ENCODE results near the gene SGTA.

Gene SGTA

GRCh38 chr19:2810141-2811091 lies 27.3 kb upstream of the SGTA start:
- no peak for DNase-seq (ENCODE audit: low read depth in 1 of 2, low spot score in 1 of 2)

- no peak for DNase-seq (ENCODE audit: low read depth in 1 of 2, low spot score in 1 of 2)
Measured at GRCh38 chr19:2809387-2810140, 26.5 kb upstream of the SGTA start.

- no peak for DNase-seq (ENCODE audit: low read depth in 1 of 2, low spot score in 1 of 2)
Measured at GRCh38 chr19:2808129-2808941, 25.3 kb upstream of the SGTA start.

GRCh38 chr19:2807379-2808128 lies 24.5 kb upstream of the SGTA start:
- DNase-seq (ENCODE audit: low read depth in 1 of 2, low spot score in 1 of 2): no peak

GRCh38 chr19:2806736-2807378 lies 23.8 kb upstream of the SGTA start:
- DNase-seq (ENCODE audit: low read depth in 1 of 2, low spot score in 1 of 2): no peak

- DNase-seq (ENCODE audit: low read depth in 1 of 2, low spot score in 1 of 2): no peak
Measured at GRCh38 chr19:2805991-2806649, 23.0 kb upstream of the SGTA start.

- DNase-seq (ENCODE audit: low read depth in 1 of 2, low spot score in 1 of 2): no peak
Measured at GRCh38 chr19:2805261-2805900, 22.3 kb upstream of the SGTA start.

- no peak for DNase-seq (ENCODE audit: low read depth in 1 of 2, low spot score in 1 of 2)
Measured at GRCh38 chr19:2804156-2805004, 21.3 kb upstream of the SGTA start.

- DNase-seq (ENCODE audit: low read depth in 1 of 2, low spot score in 1 of 2): no peak
Measured at GRCh38 chr19:2803486-2804155, 20.5 kb upstream of the SGTA start.

GRCh38 chr19:2802826-2803225 lies 19.8 kb upstream of the SGTA start:
- DNase-seq (ENCODE audit: low read depth in 1 of 2, low spot score in 1 of 2): no peak

GRCh38 chr19:2800506-2800905 lies 17.4 kb upstream of the SGTA start:
- no peak for DNase-seq (ENCODE audit: low read depth in 1 of 2, low spot score in 1 of 2)

GRCh38 chr19:2799273-2800020 lies 16.4 kb upstream of the SGTA start:
- DNase-seq (ENCODE audit: low read depth in 1 of 2, low spot score in 1 of 2): no peak

GRCh38 chr19:2798733-2799132 lies 15.7 kb upstream of the SGTA start:
- no peak for DNase-seq (ENCODE audit: low read depth in 1 of 2, low spot score in 1 of 2)

GRCh38 chr19:2798158-2798685 lies 15.1 kb upstream of the SGTA start:
- no peak for DNase-seq (ENCODE audit: low read depth in 1 of 2, low spot score in 1 of 2)

- no peak for DNase-seq (ENCODE audit: low read depth in 1 of 2, low spot score in 1 of 2)
Measured at GRCh38 chr19:2797280-2797679, 14.2 kb upstream of the SGTA start.

GRCh38 chr19:2796659-2797266 lies 13.7 kb upstream of the SGTA start:
- no peak for DNase-seq (ENCODE audit: low read depth in 1 of 2, low spot score in 1 of 2)
